HuH-7.5 (cell line): ENCODE results near the gene TRIM46.

Experiments
- DNase-seq: peaks from one replicate; pipeline ENCODE4 v3.0.0; 2011; ENCODE audit warnings: low spot score

Gene TRIM46

DNA sequence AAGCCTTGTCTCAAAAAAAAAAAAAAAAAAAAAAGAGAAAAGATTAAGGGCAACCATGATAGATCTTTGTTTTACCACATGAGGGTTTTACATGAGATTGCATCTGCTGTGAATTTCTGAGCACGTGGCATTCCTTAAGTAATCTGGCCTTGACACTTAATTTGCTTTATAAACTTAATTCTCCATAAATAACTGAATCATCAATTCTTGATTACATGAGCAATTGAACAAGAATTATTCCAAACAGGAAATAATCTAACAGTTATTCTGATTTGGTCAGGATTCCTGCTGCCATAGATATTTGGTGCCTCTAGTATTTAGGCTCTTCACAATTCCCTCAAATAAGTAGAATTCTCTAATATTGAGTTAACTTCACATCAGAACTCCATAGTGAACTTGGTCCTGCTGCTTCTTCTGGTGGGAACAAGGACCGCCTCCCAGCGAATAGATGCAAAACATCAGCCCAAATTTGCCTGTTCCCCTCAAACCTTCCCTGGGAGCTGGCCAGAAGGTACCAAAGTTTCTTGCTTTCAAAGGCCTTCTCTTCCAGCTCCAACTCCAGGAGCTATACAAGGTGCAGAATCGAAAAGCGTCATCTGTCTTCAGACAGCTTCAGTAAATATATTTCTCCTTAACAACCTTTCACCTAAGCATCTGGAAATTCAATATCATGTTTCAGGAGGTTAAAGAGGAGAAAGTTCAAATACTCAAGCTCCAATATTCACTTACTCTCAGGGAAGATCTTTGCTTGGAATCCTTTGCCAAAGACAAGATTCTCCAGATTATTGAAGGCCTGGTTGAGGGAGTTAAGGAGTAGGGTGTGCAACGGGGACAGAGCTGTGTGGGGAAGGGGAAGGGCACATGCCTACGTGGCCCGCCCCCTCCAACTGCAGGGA, 1.6 kb upstream of the TRIM46 start:
- no peak for DNase-seq

DNA sequence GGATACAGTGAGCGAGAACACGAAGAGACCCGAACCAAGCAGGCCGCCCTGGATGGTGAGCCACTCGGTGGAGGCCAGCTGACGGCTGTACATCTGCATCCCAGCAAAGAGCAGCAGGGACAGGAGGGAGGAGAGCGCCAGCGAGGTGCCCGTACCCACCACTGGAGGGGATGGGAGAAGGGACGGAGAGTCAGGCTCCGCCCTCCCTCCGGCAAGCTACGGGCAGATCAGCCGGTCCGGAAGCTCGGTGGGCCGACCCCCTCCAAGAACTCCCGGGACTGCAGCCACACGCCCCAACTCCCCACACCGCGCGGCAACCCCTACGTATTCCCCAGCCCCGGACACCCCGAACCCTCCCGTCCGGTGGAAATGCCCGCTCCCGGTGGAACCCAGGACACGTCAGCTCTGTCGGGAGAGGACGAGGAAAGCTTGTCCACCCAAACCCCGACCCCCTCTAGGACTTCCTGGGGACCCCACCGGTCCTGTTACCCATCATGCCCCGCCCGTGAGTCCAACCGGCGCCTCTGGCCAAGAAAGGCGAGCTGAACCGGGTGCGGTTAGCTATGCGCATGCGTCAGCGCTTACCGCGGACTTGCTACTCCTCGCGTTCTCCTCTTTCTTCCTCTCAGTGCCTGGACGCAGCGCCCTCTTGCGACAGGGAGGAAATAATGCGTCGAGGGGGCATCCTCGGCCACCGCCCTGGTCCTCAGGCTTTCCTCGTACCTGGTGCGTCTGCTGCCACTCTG, 744 bp upstream of the TRIM46 start, which contains the start of gene KRTCAP2:
KRTCAP2 (minus strand) TSS at position 573 of the 746 bp plus-strand sequence; CDS start at position 493, 80 bp downstream.
- peak; percentile 99 for DNase-seq

DNA sequence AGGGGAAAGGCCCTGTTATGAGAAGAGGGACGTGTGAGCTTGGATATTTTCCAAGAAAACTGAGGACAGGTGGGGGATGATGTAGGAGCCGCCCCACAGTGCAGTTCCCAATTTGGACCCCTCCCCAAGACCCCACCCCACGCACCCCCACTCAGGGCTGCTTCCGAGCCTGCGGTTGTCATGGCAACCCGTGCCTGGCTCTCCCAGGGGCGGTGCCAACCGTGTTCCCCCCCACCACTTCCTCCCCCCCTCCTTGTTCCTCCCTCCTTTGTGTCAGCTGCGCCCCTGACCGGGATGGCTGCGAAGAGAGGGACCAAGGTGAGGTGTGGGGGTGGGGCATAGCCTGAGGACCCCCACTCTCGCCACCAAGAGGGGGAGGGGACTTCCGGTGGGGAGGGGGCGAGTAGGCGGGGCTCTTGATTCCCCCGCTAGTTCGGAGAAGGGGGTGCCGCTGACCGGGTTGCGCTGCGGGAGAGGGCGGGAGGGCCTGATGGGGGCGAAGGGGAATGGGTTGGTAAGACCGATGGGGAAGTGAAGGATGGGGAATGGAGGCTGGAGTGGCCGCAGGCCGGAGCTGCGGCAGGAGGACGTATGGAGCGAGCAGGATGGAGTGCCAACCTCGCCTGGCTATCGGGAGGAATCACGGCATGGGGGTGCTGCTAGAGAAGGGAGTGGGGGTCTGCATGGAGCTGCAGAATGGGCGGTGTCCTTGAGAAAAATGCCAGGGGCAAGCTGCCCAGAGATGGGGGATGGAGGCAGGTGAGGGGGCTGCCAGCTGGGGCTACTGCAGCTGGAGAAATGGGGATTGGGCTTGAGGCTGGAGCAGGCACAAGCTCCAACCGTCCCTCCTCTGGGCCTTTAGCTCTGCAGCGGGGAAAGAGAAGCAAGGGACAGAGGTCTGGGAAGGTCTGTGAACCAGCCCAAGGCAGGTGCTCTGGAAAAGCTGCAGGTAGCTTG, 953 bp downstream of the TRIM46 start:
- DNase-seq = peak; percentile 23

DNA sequence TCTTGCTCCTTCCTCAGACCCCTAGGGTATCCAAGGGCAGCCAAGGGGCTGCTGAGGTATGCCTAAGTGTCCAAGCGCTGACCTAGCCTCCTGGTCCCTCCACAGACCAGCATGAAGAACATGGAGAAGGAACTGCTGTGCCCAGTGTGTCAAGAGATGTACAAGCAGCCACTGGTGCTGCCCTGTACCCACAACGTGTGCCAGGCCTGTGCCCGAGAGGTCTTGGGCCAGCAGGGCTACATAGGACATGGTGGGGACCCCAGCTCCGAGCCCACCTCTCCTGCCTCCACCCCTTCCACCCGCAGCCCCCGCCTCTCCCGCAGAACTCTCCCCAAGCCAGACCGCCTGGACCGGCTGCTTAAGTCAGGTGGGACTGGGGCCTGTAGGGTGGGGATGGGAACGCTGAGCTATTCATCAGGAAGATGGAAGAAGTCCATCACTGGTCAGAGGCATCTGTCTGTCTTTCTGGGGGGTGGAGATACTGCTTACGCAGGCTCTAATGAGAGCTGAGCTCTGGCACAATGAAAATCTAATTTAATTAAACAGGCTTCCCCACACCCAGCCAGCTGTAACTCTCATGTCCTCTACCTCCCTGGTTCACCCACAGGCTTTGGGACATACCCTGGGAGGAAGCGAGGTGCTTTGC, 1.8 kb downstream of the TRIM46 start:
- DNase-seq = peak; percentile 27

DNA sequence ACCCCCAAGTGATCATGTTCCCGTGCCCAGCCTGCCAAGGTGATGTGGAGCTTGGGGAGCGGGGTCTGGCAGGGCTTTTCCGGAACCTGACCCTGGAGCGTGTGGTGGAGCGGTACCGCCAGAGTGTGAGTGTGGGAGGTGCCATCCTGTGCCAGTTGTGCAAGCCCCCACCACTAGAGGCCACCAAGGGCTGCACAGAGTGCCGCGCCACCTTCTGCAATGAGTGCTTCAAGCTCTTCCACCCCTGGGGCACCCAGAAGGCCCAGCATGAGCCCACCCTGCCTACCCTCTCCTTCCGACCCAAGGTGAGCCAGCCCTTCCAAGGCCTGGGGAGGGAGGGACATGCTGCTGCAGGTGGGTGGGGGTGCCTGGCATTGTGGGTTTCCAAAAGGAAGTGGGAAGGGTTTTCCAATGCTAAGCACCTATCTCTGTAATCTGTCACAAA, 2.3 kb downstream of the TRIM46 start:
- DNase-seq = no peak

DNA sequence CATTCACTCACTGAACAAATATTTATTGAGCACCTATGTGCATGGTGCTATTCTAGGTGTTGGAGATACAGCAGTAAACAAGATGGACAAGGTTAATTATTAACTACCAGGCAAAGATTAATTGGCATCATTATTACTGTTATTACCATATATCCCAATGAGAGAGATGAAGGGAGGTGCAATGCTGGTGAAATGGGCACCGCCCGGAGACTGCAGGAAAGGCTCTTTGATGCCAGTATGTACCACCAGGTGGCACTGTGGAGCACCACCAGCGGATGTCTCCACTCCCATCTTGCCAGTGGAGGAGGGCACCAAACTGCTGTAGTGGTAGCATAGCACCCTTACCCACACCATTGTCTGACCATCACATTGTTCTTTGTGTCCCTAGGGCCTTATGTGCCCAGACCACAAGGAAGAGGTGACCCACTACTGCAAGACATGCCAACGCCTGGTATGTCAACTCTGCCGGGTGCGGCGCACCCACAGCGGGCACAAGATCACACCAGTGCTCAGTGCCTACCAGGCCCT, 3.0 kb downstream of the TRIM46 start:
- DNase-seq = peak; percentile 99

DNA sequence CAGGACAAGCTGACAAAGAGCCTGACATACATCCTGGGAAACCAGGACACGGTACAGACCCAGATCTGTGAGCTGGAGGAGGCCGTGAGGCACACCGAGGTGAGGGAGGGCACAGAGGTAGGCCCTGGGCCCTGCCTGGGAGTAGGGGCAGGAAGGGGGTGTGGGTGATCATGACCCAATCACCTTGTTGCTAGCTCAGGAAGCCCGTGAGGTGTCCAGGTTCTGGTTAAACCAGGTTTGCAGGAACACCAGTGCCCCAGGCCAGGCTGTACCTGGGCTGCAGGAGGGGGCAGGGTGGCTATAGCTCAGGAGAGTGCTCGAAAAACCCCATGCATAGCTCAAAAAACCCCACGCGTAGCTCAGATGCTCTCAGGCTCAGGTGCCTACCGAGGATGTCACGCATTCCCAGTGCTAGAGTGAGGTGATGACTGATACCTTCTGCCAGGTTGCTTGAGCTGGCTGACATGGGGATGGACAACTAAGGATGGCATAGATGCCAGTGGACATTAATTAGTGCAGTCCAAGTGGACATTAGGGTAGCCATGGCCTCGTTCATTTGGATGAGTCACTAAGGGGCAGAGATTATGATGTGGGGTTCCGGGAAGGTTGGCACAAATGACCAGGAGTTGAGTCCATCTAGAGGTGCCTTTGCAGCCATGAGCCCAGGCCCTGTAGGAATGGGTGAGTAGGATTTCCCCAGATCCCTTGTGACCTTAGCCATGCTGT, 3.7 kb downstream of the TRIM46 start:
- DNase-seq = peak; percentile 49

DNA sequence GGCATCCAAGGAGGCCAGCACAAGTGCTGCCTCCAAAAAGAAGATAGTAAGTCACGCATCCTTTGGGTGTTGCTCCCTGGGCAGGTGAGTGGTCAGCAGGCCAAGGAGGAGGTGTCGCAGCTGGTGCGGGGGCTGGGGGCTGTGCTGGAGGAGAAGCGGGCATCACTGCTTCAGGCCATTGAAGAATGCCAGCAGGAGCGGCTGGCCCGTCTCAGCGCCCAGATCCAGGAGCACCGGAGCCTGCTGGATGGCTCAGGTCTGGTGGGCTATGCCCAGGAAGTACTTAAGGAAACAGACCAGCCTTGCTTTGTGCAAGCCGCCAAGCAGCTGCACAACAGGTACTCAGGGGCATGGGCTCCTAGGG, 4.3 kb downstream of the TRIM46 start:
- DNase-seq = no peak

DNA sequence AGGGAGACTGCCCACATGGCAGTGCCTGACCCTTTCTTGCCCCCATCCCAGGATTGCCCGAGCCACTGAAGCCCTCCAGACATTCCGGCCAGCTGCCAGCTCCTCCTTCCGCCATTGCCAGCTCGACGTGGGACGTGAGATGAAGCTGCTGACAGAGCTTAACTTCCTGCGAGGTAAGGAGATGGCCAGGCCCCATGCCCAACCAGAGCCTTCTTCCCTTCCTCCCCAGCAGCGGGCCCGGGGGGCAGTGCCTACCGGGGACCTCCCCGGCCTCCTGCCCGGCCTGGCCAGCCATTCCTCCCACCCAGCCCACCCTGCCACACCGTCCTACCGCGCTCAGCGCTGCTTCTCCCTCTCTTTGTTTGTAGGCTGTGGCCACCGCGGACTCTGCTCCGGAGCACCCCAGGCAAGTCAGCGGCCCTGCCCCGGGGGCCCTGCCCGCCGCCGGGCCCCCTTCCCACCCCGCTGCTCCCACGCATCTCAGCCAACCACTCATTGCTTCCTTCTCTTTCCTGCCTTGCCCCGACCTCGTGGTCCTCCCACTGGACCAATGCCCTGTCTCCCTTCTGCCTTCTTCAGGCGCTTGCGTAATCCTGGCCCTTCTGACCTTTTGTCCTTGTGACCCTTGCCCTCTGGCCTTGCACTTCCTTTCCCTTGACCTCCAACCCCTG, 4.9 kb downstream of the TRIM46 start:
- DNase-seq = peak; percentile 38

DNA sequence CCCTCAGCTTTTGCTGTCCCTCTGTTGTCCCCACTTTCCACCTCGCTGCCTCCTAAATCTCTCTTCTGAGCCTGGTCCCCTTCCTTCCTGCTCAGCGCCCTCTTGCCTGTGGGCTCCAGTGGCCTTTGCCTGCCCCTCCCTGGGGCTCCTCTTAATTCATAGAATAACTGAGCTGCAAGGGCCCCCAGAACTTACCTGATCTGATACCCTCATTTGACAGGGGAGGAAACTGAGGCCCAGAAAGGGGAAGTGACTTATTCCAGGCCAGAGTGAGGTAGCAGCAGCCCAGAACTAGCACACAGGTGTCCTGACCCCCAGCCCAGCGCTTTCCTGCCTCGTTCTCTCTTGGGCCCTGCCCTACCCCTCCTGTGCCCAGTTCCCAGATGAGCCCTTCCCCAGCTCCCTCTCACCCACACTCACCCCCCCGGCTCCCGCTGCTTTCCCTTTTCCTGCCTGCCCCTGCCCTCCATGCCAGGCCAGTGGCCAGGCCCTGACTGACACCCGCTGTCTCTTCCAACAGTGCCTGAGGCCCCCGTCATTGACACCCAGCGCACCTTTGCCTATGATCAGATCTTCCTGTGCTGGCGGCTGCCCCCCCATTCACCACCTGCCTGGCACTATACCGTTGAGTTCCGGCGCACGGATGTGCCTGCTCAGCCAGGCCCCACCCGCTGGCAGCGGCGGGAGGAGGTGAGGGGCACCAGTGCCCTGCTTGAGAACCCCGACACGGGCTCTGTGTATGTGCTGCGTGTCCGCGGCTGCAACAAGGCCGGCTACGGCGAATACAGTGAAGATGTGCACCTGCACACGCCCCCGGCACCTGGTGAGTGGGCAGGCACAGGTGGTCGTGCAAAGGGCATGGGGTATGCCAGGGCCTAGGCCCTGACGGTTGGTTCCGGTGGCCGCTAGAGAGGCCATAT, 5.7 kb downstream of the TRIM46 start:
- peak; percentile 25 for DNase-seq

DNA sequence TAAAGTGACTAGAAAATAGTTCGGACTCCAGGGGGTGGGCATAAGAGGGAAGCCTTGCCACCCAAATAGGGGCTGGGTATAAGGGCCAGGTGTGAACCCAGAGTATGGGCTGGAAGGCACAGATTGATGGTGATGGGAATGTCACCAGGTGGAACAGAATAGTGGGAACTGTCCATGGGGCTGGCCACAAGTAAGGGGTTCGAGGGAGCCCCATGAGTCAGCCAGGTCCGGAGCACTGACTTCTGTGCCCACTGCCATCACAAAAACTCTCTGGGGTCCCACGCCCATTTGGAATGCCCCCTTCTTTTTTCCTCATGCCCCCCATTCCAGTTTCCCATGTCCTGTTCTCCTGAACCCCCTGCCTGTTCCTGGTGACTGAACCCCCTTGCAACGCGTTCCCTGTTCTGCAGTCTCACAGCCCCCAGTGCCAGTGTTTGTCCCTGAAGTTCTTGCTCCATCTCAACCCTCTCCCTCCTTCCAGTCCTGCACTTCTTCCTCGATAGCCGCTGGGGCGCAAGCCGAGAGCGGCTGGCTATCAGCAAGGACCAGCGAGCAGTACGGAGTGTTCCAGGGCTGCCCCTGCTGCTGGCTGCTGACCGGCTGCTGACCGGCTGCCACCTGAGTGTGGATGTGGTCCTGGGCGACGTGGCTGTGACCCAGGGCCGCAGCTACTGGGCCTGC, 7.9 kb downstream of the TRIM46 start:
- DNase-seq = no peak

DNA sequence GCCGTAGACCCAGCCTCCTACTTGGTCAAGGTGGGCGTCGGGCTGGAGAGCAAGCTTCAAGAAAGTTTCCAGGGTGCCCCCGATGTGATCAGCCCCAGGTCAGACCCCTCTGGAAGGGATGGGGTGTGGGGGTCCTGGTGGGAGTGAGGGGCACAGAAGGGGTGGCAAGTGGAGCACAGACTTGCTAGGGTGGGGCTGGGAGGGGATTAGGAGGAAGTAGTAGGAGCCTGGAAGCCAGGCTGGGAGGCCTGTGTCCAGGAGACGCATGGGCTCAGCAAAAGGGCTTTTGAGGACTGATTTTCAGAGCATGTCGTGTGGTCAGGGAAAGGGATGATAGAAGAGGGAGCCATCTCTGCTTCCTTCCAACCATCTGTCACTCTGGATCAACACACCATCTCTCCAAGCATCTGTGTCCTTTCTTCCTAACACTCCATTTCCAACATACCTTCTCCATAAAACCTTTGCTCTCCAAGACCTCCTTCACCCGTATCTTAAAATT, 8.5 kb downstream of the TRIM46 start:
- no peak for DNase-seq

DNA sequence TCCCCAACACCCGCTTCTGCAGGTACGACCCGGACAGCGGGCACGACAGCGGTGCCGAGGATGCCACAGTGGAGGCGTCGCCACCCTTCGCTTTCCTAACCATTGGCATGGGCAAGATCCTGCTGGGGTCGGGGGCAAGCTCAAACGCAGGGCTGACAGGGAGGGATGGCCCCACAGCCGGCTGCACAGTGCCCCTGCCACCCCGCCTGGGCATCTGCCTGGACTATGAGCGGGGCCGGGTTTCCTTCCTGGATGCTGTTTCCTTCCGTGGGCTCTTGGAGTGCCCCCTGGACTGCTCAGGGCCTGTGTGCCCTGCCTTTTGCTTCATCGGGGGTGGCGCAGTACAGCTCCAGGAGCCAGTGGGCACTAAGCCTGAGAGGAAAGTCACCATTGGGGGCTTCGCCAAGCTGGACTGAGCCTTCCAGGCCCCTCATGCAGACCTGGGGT, 10.1 kb downstream of the TRIM46 start:
- DNase-seq = no peak

DNA sequence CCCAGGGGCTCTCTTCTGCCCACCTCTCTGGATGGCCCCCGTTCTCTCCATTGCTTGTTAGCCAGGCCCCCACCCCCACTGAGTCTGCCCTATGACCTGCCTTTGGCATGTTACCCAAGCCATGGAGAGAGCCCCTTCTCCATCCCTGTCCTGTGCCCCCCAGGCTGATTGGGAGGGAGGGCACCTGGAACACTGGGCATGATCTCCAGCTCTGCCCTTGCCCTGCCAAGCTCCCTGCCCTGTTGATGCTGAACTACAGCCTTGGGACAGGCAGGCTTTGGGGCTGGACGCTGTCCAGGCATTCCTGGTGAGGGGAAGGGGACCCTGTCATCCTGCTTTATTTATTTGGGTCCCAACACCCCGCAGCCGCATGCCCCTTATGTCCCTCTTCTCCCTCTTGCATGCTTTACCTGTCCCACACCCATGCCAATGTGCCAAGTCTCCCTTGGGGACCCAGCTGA, 10.7 kb downstream of the TRIM46 start:
- no peak for DNase-seq

DNA sequence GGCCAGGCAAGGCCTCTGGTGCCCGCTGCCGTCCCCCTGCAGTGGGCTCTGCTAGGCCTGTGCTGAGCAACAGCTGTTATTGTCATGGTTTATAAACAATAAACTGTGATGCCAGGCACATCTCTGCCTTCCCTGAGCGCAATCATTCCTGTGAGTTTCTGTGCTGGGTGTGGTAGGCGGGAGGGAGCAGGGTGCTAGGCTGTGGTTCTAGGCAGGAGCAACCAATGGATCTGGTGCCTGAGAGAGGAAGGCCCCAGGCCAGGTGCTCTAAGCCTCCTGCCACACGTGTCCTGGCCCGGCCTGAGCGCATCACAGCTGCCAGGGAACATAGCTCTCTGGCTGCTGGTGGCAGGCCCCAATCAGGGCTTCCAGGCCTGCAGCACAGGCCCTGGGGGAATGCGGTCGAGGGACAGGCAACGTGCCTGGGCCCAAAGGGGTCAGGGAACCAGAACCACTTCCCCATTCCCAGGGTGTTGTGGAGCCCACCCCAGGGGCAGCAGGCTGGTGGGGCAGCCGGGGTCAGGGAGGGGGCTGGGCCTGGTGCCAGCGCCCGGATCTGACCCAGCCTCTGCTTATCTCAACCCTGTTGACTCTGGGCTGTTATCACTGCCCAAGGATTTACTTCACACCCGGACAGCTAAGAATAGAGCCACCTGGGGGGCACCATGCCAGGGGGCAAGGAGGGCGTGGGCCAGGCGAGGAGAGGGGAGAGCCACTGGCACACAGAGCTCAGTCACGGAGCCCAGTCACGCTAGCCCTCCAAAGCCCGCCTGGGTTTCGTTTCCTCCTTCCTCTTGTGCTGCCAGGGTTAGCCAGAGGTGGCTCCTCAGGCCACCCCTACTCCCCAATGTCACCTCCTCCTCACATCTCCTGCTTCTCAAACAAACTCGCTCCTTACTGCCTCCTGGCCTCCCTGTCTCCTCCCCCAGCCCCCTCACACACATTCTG, 11.5 kb downstream of the TRIM46 start:
- DNase-seq = no peak

DNA sequence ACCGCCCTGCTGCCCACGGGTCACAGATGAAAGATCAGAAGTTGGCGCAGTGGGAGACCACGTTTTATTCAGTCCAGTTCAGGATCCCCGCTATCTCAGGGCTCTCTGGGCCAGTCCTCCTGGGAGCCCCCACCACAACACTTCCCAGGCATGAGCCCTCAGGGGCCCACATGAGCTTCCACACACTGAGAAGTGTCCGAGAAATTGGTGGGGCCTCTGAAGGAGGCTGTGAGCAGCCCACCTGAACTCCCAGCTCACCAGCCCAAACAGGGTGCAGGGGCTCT, 12.1 kb downstream of the TRIM46 start:
- DNase-seq = no peak
